Activated B cell treated with CpG ODN at 0.5 μM for 24 hours (primary cell): ENCODE measurements around the gene EXTL2. TPM values are rescaled to one million over a fixed set of nuclear protein-coding genes. Genes with fewer than 3 reads are reported as not detected.
A peak's percentile ranks its signal among the peaks of the same experiment; 100 is the strongest.

Source experiments
- ATAC-seq: fragments of 200-7000 bp; cut with Tn5 transposase; one replicate; pipeline ENCODE4 v1.10.0; 2021; ENCODE audit warnings: low read depth, mild to moderate bottlenecking, moderate library complexity
- CTCF ChIA-PET: fragments of 350-600 bp; sonication (Branson Sonifier 250); formaldehyde crosslinking; loops from one replicate; lab custom pipeline; 2021; ENCODE audit warnings: antibody characterized with exemption; lab: Charles Lee
- POLR2A ChIA-PET: fragments of 350-600 bp; sonication (Branson Sonifier 250); formaldehyde crosslinking; loops from one replicate; lab custom pipeline; 2021; ENCODE audit warnings: antibody characterized with exemption; lab: Charles Lee
- DNase-seq: peaks from one replicate; pipeline ENCODE4 v3.0.0; 2022
- H3K27ac Mint-ChIP-seq: one replicate; pipeline ENCODE4 v1.8.0; 2020; ENCODE audit warnings: mixed read lengths
- H3K27me3 Mint-ChIP-seq: one replicate; pipeline ENCODE4 v1.8.0; 2021; ENCODE audit warnings: mixed read lengths
- H3K36me3 Mint-ChIP-seq: one replicate; pipeline ENCODE4 v1.8.0; 2021; ENCODE audit warnings: low read depth, mixed read lengths
- H3K4me1 Mint-ChIP-seq: one replicate; pipeline ENCODE4 v1.8.0; 2021; ENCODE audit warnings: mixed read lengths
- H3K4me3 Mint-ChIP-seq: one replicate; pipeline ENCODE4 v1.8.0; 2020; ENCODE audit warnings: mild to moderate bottlenecking, mixed read lengths
- H3K9me3 Mint-ChIP-seq: one replicate; pipeline ENCODE4 v1.8.0; 2020; ENCODE audit warnings: mixed read lengths
- CTCF ChIP-seq: fragments of 200-600 bp; IDR thresholded peaks from one replicate; pipeline ENCODE4 v1.8.0; 2022; ENCODE audit warnings: antibody characterized with exemption, mild to moderate bottlenecking
- intact Hi-C: fragments of 100-400 bp; cut with micrococcal nuclease; formaldehyde crosslinking; loops from one replicate; pipeline ENCODE4 v1.15.1; 2024
- total RNA-seq: library from RNA; stranded (reverse); gene quantifications from 2 replicates; pipeline ENCODE4 v1.2.3, GENCODE V29; 2022

The EXTL2 gene
- total RNA-seq, 1 donor from 2014 or later: 4.8 TPM

- no peak for DNase-seq
- H3K27me3 Mint-ChIP-seq: no peaks in the 10 kb centered on the region
- no peaks in the 10 kb centered on the region for H3K9me3 Mint-ChIP-seq
- peaks cover 20% of the 10 kb centered on the region for H3K4me1 Mint-ChIP-seq
- H3K27ac Mint-ChIP-seq: no peak overlapping the region
- TF ChIP-seq CTCF: no peak
- POLR2A ChIA-PET: no interaction called here
- peaks cover 30% of the 10 kb centered on the region for H3K36me3 Mint-ChIP-seq
- ATAC-seq: no peak
- CTCF ChIA-PET: interaction anchor here (1.2 to 10.1 kb wide), 2 partner anchors 361 to 427 kb away, joined by 3 to 130 read pairs; no protein-coding TSS in a partner anchor
- intact Hi-C loops: no loop called here
- H3K4me3 Mint-ChIP-seq: no peak overlapping the region
Measured at GRCh38 chr1:100928128-100928527, 33.5 kb upstream of the EXTL2 start.

GRCh38 chr1:100927276-100927675 lies 32.6 kb upstream of the EXTL2 start:
- no peak for DNase-seq
- no peaks in the 10 kb centered on the region for H3K9me3 Mint-ChIP-seq
- ChIA-PET CTCF (interaction anchor here (0.9 to 10.1 kb wide), 3 partner anchors 128 to 428 kb away, joined by 3 to 130 read pairs (median 3); no protein-coding TSS in a partner anchor), POLR2A (no interaction called here)
- H3K27me3 Mint-ChIP-seq: no peaks in the 10 kb centered on the region
- intact Hi-C loops: no loop called here
- peaks cover 20% of the 10 kb centered on the region for H3K4me1 Mint-ChIP-seq
- H3K27ac Mint-ChIP-seq: no peak overlapping the region
- TF ChIP-seq CTCF: no peak
- no peak overlapping the region for H3K4me3 Mint-ChIP-seq
- no peak for ATAC-seq
- peaks cover 32% of the 10 kb centered on the region for H3K36me3 Mint-ChIP-seq

GRCh38 chr1:100926240-100926639 lies 31.6 kb upstream of the EXTL2 start:
- Mint-ChIP-seq H3K27me3 (no peaks in the 10 kb centered on the region), H3K36me3 (peaks cover 30% of the 10 kb centered on the region), H3K27ac (no peak overlapping the region), H3K9me3 (no peaks in the 10 kb centered on the region), H3K4me3 (no peak overlapping the region), H3K4me1 (peaks cover 17% of the 10 kb centered on the region)
- no peak for DNase-seq
- no peak for ATAC-seq
- no peak for TF ChIP-seq CTCF
- CTCF ChIA-PET: interaction anchor here (10.1 kb wide), 1 partner anchor 363 kb away, joined by 130 read pairs; no protein-coding TSS in a partner anchor
- POLR2A ChIA-PET: no interaction called here
- intact Hi-C loops: no loop called here

- CTCF ChIA-PET: interaction anchor here (0.7 to 10.1 kb wide), 3 partner anchors 10 to 432 kb away, joined by 3 to 130 read pairs (median 4); no protein-coding TSS in a partner anchor
- ATAC-seq: no peak
- peaks cover 33% of the 10 kb centered on the region for H3K36me3 Mint-ChIP-seq
- H3K4me3 Mint-ChIP-seq: no peak overlapping the region
- intact Hi-C loops: loop anchor here (5.0 kb wide), 1 partner anchor 102 kb away; the partner anchor contains the start of gene DPH5
- no peak for DNase-seq
- peak overlapping the region; percentile 24 for H3K27ac Mint-ChIP-seq
- H3K9me3 Mint-ChIP-seq: no peaks in the 10 kb centered on the region
- POLR2A ChIA-PET: interaction anchor here (1.4 kb wide), 1 partner anchor 311 kb away, joined by 5 read pairs; no protein-coding TSS in a partner anchor
- H3K4me1 Mint-ChIP-seq: peaks cover 16% of the 10 kb centered on the region
- no peaks in the 10 kb centered on the region for H3K27me3 Mint-ChIP-seq
- TF ChIP-seq CTCF: no peak
Measured at GRCh38 chr1:100924991-100925390, 30.3 kb upstream of the EXTL2 start.

- ChIA-PET CTCF (interaction anchor here (0.9 to 10.1 kb wide), 6 partner anchors 11 to 433 kb away, joined by 3 to 130 read pairs (median 4); no protein-coding TSS in a partner anchor), POLR2A (interaction anchor here (0.6 to 1.4 kb wide), 2 partner anchors 310 to 312 kb away, joined by 5 read pairs; no protein-coding TSS in a partner anchor)
- no peak overlapping the region for H3K4me3 Mint-ChIP-seq
- no peak for ATAC-seq
- H3K36me3 Mint-ChIP-seq: peaks cover 37% of the 10 kb centered on the region
- H3K27me3 Mint-ChIP-seq: no peaks in the 10 kb centered on the region
- no peak for TF ChIP-seq CTCF
- H3K9me3 Mint-ChIP-seq: no peaks in the 10 kb centered on the region
- intact Hi-C loops: loop anchor here (5.0 kb wide), 1 partner anchor 103 kb away; the partner anchor contains the start of gene DPH5
- no peak overlapping the region for H3K27ac Mint-ChIP-seq
- peaks cover 12% of the 10 kb centered on the region for H3K4me1 Mint-ChIP-seq
- DNase-seq: no peak
Measured at GRCh38 chr1:100924212-100924611, 29.6 kb upstream of the EXTL2 start.
